ENCODE results near the gene NOX3. TPM values are rescaled to one million over a fixed set of nuclear protein-coding genes. Genes with fewer than 3 reads are reported as not detected.

Gene NOX3
- total RNA-seq, 2 experiments from 2014 or later: not detected

- Histone ChIP-seq H3K27me3 (ENCODE audit: control insufficient read depth in 1 of 2, insufficient read depth in 2 of 2, low read length in 2 of 2) (no peaks in the 10 kb centered on the region), H3K27ac (ENCODE audit: low read depth in 1 of 2, low read length in 2 of 2) (peak overlapping the region; percentile 69 to 86), H3K4me1 (ENCODE audit: insufficient read depth, low read length) (peaks cover 19% of the 10 kb centered on the region), H3K36me3 (ENCODE audit: insufficient read depth, low read length) (no peaks in the 10 kb centered on the region), H3K9me3 (ENCODE audit: control insufficient read depth in 1 of 2, insufficient read depth in 1 of 2, low read length in 2 of 2) (no peaks in the 10 kb centered on the region), H3K4me3 (ENCODE audit: low read length) (no peak overlapping the region)
- peak in 1 of 14 experiments; percentile 11 for DNase-seq
- H3K4me3 Mint-ChIP-seq: peak overlapping the region; percentile 49
- peaks cover 51% of the 10 kb centered on the region for H3K4me1 Mint-ChIP-seq (ENCODE audit: low read depth)
- H3K27ac Mint-ChIP-seq: peak overlapping the region; percentile 94
- TF ChIP-seq, protein P1, sequence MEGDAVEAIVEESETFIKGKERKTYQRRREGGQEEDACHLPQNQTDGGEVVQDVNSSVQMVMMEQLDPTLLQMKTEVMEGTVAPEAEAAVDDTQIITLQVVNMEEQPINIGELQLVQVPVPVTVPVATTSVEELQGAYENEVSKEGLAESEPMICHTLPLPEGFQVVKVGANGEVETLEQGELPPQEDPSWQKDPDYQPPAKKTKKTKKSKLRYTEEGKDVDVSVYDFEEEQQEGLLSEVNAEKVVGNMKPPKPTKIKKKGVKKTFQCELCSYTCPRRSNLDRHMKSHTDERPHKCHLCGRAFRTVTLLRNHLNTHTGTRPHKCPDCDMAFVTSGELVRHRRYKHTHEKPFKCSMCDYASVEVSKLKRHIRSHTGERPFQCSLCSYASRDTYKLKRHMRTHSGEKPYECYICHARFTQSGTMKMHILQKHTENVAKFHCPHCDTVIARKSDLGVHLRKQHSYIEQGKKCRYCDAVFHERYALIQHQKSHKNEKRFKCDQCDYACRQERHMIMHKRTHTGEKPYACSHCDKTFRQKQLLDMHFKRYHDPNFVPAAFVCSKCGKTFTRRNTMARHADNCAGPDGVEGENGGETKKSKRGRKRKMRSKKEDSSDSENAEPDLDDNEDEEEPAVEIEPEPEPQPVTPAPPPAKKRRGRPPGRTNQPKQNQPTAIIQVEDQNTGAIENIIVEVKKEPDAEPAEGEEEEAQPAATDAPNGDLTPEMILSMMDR (IDR thresholded peaks at IDR 0.05): no peak
- H3K9me3 Mint-ChIP-seq: no peaks in the 10 kb centered on the region
- ChIA-PET CTCF (no interaction called here), POLR2A (interaction anchor here (0.6 to 1.6 kb wide), 7 partner anchors 15 to 1269 kb away, joined by 3 to 7 read pairs (median 3); no protein-coding TSS in a partner anchor)
- no peaks in the 10 kb centered on the region for H3K27me3 Mint-ChIP-seq
- intact Hi-C loops (cut with DNase I, micrococcal nuclease): no loop called here
- no peak for ATAC-seq (ENCODE audit: poor library complexity)
- no peaks in the 10 kb centered on the region for H3K36me3 Mint-ChIP-seq (ENCODE audit: low read depth)
Measured at GRCh38 chr6:155417454-155417853, 38.2 kb downstream of the NOX3 start.

- H3K9me3 ChIP-seq (ENCODE audit: control insufficient read depth in 1 of 2, insufficient read depth in 1 of 2, low read length in 2 of 2): no peaks in the 10 kb centered on the region
- Mint-ChIP-seq H3K27me3 (no peaks in the 10 kb centered on the region), H3K4me1 (ENCODE audit: low read depth) (peaks cover 47% of the 10 kb centered on the region), H3K36me3 (ENCODE audit: low read depth) (no peaks in the 10 kb centered on the region), H3K9me3 (no peaks in the 10 kb centered on the region), H3K27ac (peak overlapping the region; percentile 72), H3K4me3 (no peak overlapping the region)
- no peaks in the 10 kb centered on the region for H3K27me3 ChIP-seq (ENCODE audit: control insufficient read depth in 1 of 2, insufficient read depth in 2 of 2, low read length in 2 of 2)
- H3K4me1 ChIP-seq (ENCODE audit: insufficient read depth, low read length): peaks cover 19% of the 10 kb centered on the region
- TF ChIP-seq, protein P1 (IDR thresholded peaks at IDR 0.05): no peak
- no peaks in the 10 kb centered on the region for H3K36me3 ChIP-seq (ENCODE audit: insufficient read depth, low read length)
- ChIA-PET POLR2A (no interaction called here), CTCF (interaction anchor here (0.8 kb wide), 1 partner anchor 13 kb away, joined by 3 read pairs; no protein-coding TSS in a partner anchor)
- DNase-seq: no peak
- intact Hi-C loops (cut with DNase I, micrococcal nuclease): no loop called here
- ATAC-seq (ENCODE audit: poor library complexity): no peak
- H3K27ac ChIP-seq (ENCODE audit: low read depth in 1 of 2, low read length in 2 of 2): no peak overlapping the region
- H3K4me3 ChIP-seq (ENCODE audit: low read length): no peak overlapping the region
Measured at GRCh38 chr6:155415953-155416352, 39.7 kb downstream of the NOX3 start.

- H3K4me1 ChIP-seq (ENCODE audit: insufficient read depth, low read length): peaks cover 11% of the 10 kb centered on the region
- H3K4me3 Mint-ChIP-seq: no peak overlapping the region
- TF ChIP-seq, protein P1 (IDR thresholded peaks at IDR 0.05): no peak
- H3K27ac Mint-ChIP-seq: no peak overlapping the region
- ChIA-PET POLR2A (interaction anchor here (0.6 kb wide), 1 partner anchor 1996 kb away, joined by 3 read pairs; no protein-coding TSS in a partner anchor), CTCF (interaction anchor here (0.9 kb wide), 1 partner anchor 11 kb away, joined by 3 read pairs; no protein-coding TSS in a partner anchor)
- H3K4me3 ChIP-seq (ENCODE audit: low read length): no peak overlapping the region
- no peaks in the 10 kb centered on the region for H3K9me3 ChIP-seq (ENCODE audit: control insufficient read depth in 1 of 2, insufficient read depth in 1 of 2, low read length in 2 of 2)
- H3K27me3 Mint-ChIP-seq: no peaks in the 10 kb centered on the region
- no peaks in the 10 kb centered on the region for H3K36me3 Mint-ChIP-seq (ENCODE audit: low read depth)
- no peak overlapping the region for H3K27ac ChIP-seq (ENCODE audit: low read depth in 1 of 2, low read length in 2 of 2)
- ATAC-seq (ENCODE audit: poor library complexity) (no peak), DNase-seq (no peak)
- no peaks in the 10 kb centered on the region for H3K36me3 ChIP-seq (ENCODE audit: insufficient read depth, low read length)
- peaks cover 29% of the 10 kb centered on the region for H3K4me1 Mint-ChIP-seq (ENCODE audit: low read depth)
- H3K27me3 ChIP-seq (ENCODE audit: control insufficient read depth in 1 of 2, insufficient read depth in 2 of 2, low read length in 2 of 2): no peaks in the 10 kb centered on the region
- intact Hi-C loops (cut with DNase I, micrococcal nuclease): no loop called here
- H3K9me3 Mint-ChIP-seq: no peaks in the 10 kb centered on the region
Measured at GRCh38 chr6:155414049-155414448, 41.6 kb downstream of the NOX3 start.

All from CD4-positive, alpha-beta T cell (primary cell).